ENCODE results near the gene HOXC12. TPM values are rescaled to one million over a fixed set of nuclear protein-coding genes. Genes with fewer than 3 reads are reported as not detected.

HOXC12 gene
- total RNA-seq, 1 donor from 2014 or later: not detected

- Histone ChIP-seq H3K9me3 (replicated peaks) (no peaks in the 10 kb centered on the region), H3K27me3 (ENCODE audit: low read depth) (peaks cover 98% of the 10 kb centered on the region), H3K27ac (replicated peaks) (no peak overlapping the region), H3K4me1 (peaks cover 26% of the 10 kb centered on the region), H3K4me3 (no peak overlapping the region), H3K36me3 (no peaks in the 10 kb centered on the region)
- TF ChIP-seq CTCF (IDR thresholded peaks at IDR 0.05; ENCODE audit: borderline replicate concordance): no peak
- intact Hi-C loops (cut with micrococcal nuclease): no loop called here
- no peak for DNase-seq
Observed at GRCh38 chr12:54004063-54004840, 49.5 kb downstream of the HOXC12 start.

GRCh38 chr12:54004841-54005530 is 50.3 kb downstream of the HOXC12 start:
- no peak overlapping the region for H3K4me3 ChIP-seq
- no peak for DNase-seq
- H3K27ac ChIP-seq (replicated peaks): no peak overlapping the region
- H3K9me3 ChIP-seq (replicated peaks): no peaks in the 10 kb centered on the region
- TF ChIP-seq CTCF (IDR thresholded peaks at IDR 0.05; ENCODE audit: borderline replicate concordance): no peak
- intact Hi-C loops (cut with micrococcal nuclease): loop anchor here (5.0 kb wide), 1 partner anchor 187 kb away; no protein-coding TSS in a partner anchor
- peaks cover 24% of the 10 kb centered on the region for H3K4me1 ChIP-seq
- H3K27me3 ChIP-seq (ENCODE audit: low read depth): peaks cover 98% of the 10 kb centered on the region
- no peaks in the 10 kb centered on the region for H3K36me3 ChIP-seq

- intact Hi-C loops (cut with micrococcal nuclease): loop anchor here (5.0 kb wide), 1 partner anchor 187 kb away; no protein-coding TSS in a partner anchor
- H3K4me1 ChIP-seq: peaks cover 19% of the 10 kb centered on the region
- no peak overlapping the region for H3K27ac ChIP-seq (replicated peaks)
- no peak overlapping the region for H3K4me3 ChIP-seq
- H3K36me3 ChIP-seq: no peaks in the 10 kb centered on the region
- H3K9me3 ChIP-seq (replicated peaks): no peaks in the 10 kb centered on the region
- TF ChIP-seq CTCF (IDR thresholded peaks at IDR 0.05; ENCODE audit: borderline replicate concordance): no peak
- DNase-seq: no peak
- H3K27me3 ChIP-seq (ENCODE audit: low read depth): peaks cover 98% of the 10 kb centered on the region
Observed at GRCh38 chr12:54005531-54005852, 50.8 kb downstream of the HOXC12 start.

- Histone ChIP-seq H3K4me3 (peak overlapping the region; percentile 52), H3K36me3 (no peaks in the 10 kb centered on the region), H3K27me3 (ENCODE audit: low read depth) (peaks cover 98% of the 10 kb centered on the region), H3K4me1 (peaks cover 15% of the 10 kb centered on the region), H3K9me3 (replicated peaks) (no peaks in the 10 kb centered on the region), H3K27ac (replicated peaks) (no peak overlapping the region)
- intact Hi-C loops (cut with micrococcal nuclease): loop anchor here (5.0 kb wide), 1 partner anchor 186 kb away; no protein-coding TSS in a partner anchor
- peak; percentile 92 for TF ChIP-seq CTCF (IDR thresholded peaks at IDR 0.05; ENCODE audit: borderline replicate concordance)
- DNase-seq: peak; percentile 87
Observed at GRCh38 chr12:54005853-54006558, 51.3 kb downstream of the HOXC12 start.

- H3K4me1 ChIP-seq: peaks cover 15% of the 10 kb centered on the region
Observed at GRCh38 chr12:54006559-54007220, 52.0 kb downstream of the HOXC12 start.

More at GRCh38 chr12:54006559-54007220, 52.0 kb downstream of the HOXC12 start:
- no peak for TF ChIP-seq CTCF (IDR thresholded peaks at IDR 0.05; ENCODE audit: borderline replicate concordance)
- Histone ChIP-seq H3K36me3 (no peaks in the 10 kb centered on the region), H3K9me3 (replicated peaks) (no peaks in the 10 kb centered on the region), H3K4me3 (peak overlapping the region; percentile 52), H3K27me3 (ENCODE audit: low read depth) (peaks cover 98% of the 10 kb centered on the region), H3K27ac (replicated peaks) (no peak overlapping the region)
- DNase-seq: no peak
- intact Hi-C loops (cut with micrococcal nuclease): loop anchor here (5.0 kb wide), 1 partner anchor 186 kb away; no protein-coding TSS in a partner anchor

Measured in left ventricle myocardium inferior (tissue), 1 donor.